ENCODE data around the gene ZSCAN30. TPM values are rescaled to one million over a fixed set of nuclear protein-coding genes. Genes with fewer than 3 reads are reported as not detected.
"Not testable (repeated sequence)": the region's sequence is repeated elsewhere in the genome, so short reads cannot be mapped to it uniquely, and the experiment has no call there.

Gene ZSCAN30
- total and polyA plus RNA-seq, 9 of the 15 experiments (the other 6 are each of a cell fraction or from before 2014, with no cell fraction given) = 4.6 to 13.6 (median 10.8) TPM

- TF ChIP-seq JUN (IDR thresholded peaks at IDR 0.05; ENCODE audit: borderline replicate concordance, low read depth, low read length) (0 out of 2 replicates have a peak, but pooled peaks have one; percentile 11), JUND (IDR thresholded peaks at IDR 0.05; ENCODE audit: borderline replicate concordance, low read depth, low read length) (peak; percentile 72), JUND (tag; IDR thresholded peaks at IDR 0.05; ENCODE audit: borderline replicate concordance, low read depth, low read length) (peak; percentile 72; the same call in 2 of the 3 replicates), ATF3 (IDR thresholded peaks at IDR 0.05) (peak; percentile 76), TRIM24 (IDR thresholded peaks at IDR 0.05) (peak in 1 of 2 experiments; percentile 33; a peak in 1 of 4 replicates), DPF2 (IDR thresholded peaks at IDR 0.05) (peak; percentile 43; the same call in 1 of the 2 replicates), SMARCA4 (IDR thresholded peaks at IDR 0.05) (peak; percentile 14; the same call in 1 of the 2 replicates)
- not testable (repeated sequence) for TF ChIP-seq JUN (CRISPR knock-in tag; IDR thresholded peaks at IDR 0.05; ENCODE audit: borderline replicate concordance); ATF3 (CRISPR knock-in tag; conservative IDR thresholded peaks at IDR 0.05)
Observed at GRCh38 chr18:35219331-35219730, 70.7 kb downstream of the ZSCAN30 start (continued).

DNA sequence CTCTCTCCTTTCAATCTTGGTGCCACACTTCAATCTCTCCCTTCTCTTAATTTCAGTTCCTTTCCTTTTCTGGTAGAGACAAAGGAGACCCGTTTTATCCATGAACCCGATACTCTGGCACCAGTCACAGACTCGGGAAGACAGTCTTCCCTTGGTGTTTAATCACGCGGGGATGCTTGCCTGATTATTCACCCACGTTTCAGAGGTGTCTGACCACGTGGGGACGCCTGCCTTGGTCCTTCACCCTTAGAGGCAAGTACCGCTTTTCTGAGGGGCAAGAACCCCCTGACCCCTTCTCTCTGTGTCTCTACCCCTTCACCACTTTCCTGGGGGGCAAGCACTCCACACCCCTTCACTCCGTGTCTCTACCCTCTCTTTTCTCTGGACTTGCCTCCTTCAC is 73.4 kb downstream of the ZSCAN30 start:
- CTCF ChIA-PET (ENCODE audit: low intra/inter-chr PET ratio); BruUV-seq (replicated peaks); H4K20me1 ChIP-seq (replicated peaks; ENCODE audit: control insufficient read depth, insufficient read depth, low read length); in situ Hi-C loops (cut with MboI); H3K4me1 ChIP-seq (replicated peaks in 1 of 2; ENCODE audit: control insufficient read depth in 2 of 2, insufficient read depth in 2 of 2, low read length in 2 of 2); H3K27me3 ChIP-seq (ENCODE audit: control insufficient read depth in 2 of 2, insufficient read depth in 2 of 2, low read length in 2 of 2); DNase-seq (ENCODE audit: extremely low read depth in 1 of 4, low spot score in 3 of 4); FAIRE-seq; ATAC-seq; H3K9me1 ChIP-seq (ENCODE audit: control insufficient read depth, insufficient read depth, low read length); H3K4me2 ChIP-seq (ENCODE audit: insufficient read depth, low read length); H3K9me3 ChIP-seq (replicated peaks; ENCODE audit: control insufficient read depth, insufficient read depth, low read depth, low read length); intact Hi-C loops (cut with micrococcal nuclease); POLR2A ChIA-PET; H3K9ac ChIP-seq (ENCODE audit: insufficient read depth in 1 of 2, low read depth in 2 of 2, low read length in 2 of 2); H3K4me3 ChIP-seq; H3K79me2 ChIP-seq (ENCODE audit: control insufficient read depth, insufficient read depth, low read length); H3K27ac ChIP-seq (ENCODE audit: extremely low read depth, low read depth, low read length); H3K36me3 ChIP-seq (ENCODE audit: control insufficient read depth, insufficient read depth, low read length); H2AFZ ChIP-seq (ENCODE audit: low read depth, low read length): not testable (repeated sequence)
- TF ChIP-seq, protein P1, sequence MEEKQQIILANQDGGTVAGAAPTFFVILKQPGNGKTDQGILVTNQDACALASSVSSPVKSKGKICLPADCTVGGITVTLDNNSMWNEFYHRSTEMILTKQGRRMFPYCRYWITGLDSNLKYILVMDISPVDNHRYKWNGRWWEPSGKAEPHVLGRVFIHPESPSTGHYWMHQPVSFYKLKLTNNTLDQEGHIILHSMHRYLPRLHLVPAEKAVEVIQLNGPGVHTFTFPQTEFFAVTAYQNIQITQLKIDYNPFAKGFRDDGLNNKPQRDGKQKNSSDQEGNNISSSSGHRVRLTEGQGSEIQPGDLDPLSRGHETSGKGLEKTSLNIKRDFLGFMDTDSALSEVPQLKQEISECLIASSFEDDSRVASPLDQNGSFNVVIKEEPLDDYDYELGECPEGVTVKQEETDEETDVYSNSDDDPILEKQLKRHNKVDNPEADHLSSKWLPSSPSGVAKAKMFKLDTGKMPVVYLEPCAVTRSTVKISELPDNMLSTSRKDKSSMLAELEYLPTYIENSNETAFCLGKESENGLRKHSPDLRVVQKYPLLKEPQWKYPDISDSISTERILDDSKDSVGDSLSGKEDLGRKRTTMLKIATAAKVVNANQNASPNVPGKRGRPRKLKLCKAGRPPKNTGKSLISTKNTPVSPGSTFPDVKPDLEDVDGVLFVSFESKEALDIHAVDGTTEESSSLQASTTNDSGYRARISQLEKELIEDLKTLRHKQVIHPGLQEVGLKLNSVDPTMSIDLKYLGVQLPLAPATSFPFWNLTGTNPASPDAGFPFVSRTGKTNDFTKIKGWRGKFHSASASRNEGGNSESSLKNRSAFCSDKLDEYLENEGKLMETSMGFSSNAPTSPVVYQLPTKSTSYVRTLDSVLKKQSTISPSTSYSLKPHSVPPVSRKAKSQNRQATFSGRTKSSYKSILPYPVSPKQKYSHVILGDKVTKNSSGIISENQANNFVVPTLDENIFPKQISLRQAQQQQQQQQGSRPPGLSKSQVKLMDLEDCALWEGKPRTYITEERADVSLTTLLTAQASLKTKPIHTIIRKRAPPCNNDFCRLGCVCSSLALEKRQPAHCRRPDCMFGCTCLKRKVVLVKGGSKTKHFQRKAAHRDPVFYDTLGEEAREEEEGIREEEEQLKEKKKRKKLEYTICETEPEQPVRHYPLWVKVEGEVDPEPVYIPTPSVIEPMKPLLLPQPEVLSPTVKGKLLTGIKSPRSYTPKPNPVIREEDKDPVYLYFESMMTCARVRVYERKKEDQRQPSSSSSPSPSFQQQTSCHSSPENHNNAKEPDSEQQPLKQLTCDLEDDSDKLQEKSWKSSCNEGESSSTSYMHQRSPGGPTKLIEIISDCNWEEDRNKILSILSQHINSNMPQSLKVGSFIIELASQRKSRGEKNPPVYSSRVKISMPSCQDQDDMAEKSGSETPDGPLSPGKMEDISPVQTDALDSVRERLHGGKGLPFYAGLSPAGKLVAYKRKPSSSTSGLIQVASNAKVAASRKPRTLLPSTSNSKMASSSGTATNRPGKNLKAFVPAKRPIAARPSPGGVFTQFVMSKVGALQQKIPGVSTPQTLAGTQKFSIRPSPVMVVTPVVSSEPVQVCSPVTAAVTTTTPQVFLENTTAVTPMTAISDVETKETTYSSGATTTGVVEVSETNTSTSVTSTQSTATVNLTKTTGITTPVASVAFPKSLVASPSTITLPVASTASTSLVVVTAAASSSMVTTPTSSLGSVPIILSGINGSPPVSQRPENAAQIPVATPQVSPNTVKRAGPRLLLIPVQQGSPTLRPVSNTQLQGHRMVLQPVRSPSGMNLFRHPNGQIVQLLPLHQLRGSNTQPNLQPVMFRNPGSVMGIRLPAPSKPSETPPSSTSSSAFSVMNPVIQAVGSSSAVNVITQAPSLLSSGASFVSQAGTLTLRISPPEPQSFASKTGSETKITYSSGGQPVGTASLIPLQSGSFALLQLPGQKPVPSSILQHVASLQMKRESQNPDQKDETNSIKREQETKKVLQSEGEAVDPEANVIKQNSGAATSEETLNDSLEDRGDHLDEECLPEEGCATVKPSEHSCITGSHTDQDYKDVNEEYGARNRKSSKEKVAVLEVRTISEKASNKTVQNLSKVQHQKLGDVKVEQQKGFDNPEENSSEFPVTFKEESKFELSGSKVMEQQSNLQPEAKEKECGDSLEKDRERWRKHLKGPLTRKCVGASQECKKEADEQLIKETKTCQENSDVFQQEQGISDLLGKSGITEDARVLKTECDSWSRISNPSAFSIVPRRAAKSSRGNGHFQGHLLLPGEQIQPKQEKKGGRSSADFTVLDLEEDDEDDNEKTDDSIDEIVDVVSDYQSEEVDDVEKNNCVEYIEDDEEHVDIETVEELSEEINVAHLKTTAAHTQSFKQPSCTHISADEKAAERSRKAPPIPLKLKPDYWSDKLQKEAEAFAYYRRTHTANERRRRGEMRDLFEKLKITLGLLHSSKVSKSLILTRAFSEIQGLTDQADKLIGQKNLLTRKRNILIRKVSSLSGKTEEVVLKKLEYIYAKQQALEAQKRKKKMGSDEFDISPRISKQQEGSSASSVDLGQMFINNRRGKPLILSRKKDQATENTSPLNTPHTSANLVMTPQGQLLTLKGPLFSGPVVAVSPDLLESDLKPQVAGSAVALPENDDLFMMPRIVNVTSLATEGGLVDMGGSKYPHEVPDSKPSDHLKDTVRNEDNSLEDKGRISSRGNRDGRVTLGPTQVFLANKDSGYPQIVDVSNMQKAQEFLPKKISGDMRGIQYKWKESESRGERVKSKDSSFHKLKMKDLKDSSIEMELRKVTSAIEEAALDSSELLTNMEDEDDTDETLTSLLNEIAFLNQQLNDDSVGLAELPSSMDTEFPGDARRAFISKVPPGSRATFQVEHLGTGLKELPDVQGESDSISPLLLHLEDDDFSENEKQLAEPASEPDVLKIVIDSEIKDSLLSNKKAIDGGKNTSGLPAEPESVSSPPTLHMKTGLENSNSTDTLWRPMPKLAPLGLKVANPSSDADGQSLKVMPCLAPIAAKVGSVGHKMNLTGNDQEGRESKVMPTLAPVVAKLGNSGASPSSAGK (IDR thresholded peaks at IDR 0.05) = peak; percentile 57
- WGBS (ENCODE audit: insufficient coverage, low coverage, missing lambda C conversion rate) = 6% methylated on average over 10 of the region's 10 CpGs

Measured in K562 (cell line).